Measurements from ENCODE around the gene POC1A.
A peak's percentile ranks its signal among the peaks of the same experiment; 100 is the strongest.
"Not testable (repeated sequence)": the region's sequence is repeated elsewhere in the genome, so short reads cannot be mapped to it uniquely, and the experiment has no call there.

Gene POC1A

GRCh38 chr3:52046902-52047239, 107.4 kb downstream of the POC1A start:
- no peak for DNase-seq (ENCODE audit: low read depth in 2 of 2)

GRCh38 chr3:52046186-52046901, 107.9 kb downstream of the POC1A start:
- peak; percentile 82 to 84 for DNase-seq (ENCODE audit: low read depth in 2 of 2)

GRCh38 chr3:52044869-52045619, 109.2 kb downstream of the POC1A start:
- DNase-seq (ENCODE audit: low read depth in 2 of 2): no peak

GRCh38 chr3:52043750-52044149, 110.5 kb downstream of the POC1A start:
- DNase-seq (ENCODE audit: low read depth in 2 of 2): no peak

- DNase-seq (ENCODE audit: low read depth in 2 of 2): not testable (repeated sequence)
Observed at GRCh38 chr3:52043039-52043438, 111.2 kb downstream of the POC1A start.

- no peak for DNase-seq (ENCODE audit: low read depth in 2 of 2)
Observed at GRCh38 chr3:52041118-52041731, 113.0 kb downstream of the POC1A start.

- no peak for DNase-seq (ENCODE audit: low read depth in 2 of 2)
Observed at GRCh38 chr3:52040600-52040999, 113.6 kb downstream of the POC1A start.

- DNase-seq (ENCODE audit: low read depth in 2 of 2): no peak
Observed at GRCh38 chr3:52039846-52040245, 114.4 kb downstream of the POC1A start.

- no peak for DNase-seq (ENCODE audit: low read depth in 2 of 2)
Observed at GRCh38 chr3:52039426-52039825, 114.8 kb downstream of the POC1A start.

GRCh38 chr3:52038227-52038626, 116.0 kb downstream of the POC1A start:
- no peak for DNase-seq (ENCODE audit: low read depth in 2 of 2)

GRCh38 chr3:52037291-52037690, 116.9 kb downstream of the POC1A start:
- DNase-seq (ENCODE audit: low read depth in 2 of 2): no peak

GRCh38 chr3:52036829-52037228, 117.4 kb downstream of the POC1A start:
- DNase-seq (ENCODE audit: low read depth in 2 of 2): no peak

GRCh38 chr3:52036222-52036694, 118.0 kb downstream of the POC1A start:
- DNase-seq (ENCODE audit: low read depth in 2 of 2): no peak

- no peak for DNase-seq (ENCODE audit: low read depth in 2 of 2)
Observed at GRCh38 chr3:52034651-52035050, 119.6 kb downstream of the POC1A start.

- no peak for DNase-seq (ENCODE audit: low read depth in 2 of 2)
Observed at GRCh38 chr3:52034212-52034611, 120.0 kb downstream of the POC1A start.

- DNase-seq (ENCODE audit: low read depth in 2 of 2): not testable (repeated sequence)
Observed at GRCh38 chr3:52033748-52034147, 120.5 kb downstream of the POC1A start.

- DNase-seq (ENCODE audit: low read depth in 2 of 2): no peak
Observed at GRCh38 chr3:52032702-52033408, 121.4 kb downstream of the POC1A start.

- DNase-seq (ENCODE audit: low read depth in 2 of 2): no peak
Observed at GRCh38 chr3:52031896-52032295, 122.3 kb downstream of the POC1A start.

- DNase-seq (ENCODE audit: low read depth in 2 of 2): no peak
Observed at GRCh38 chr3:52030714-52031310, 123.4 kb downstream of the POC1A start.

GRCh38 chr3:52029535-52029934, 124.7 kb downstream of the POC1A start:
- no peak for DNase-seq (ENCODE audit: low read depth in 2 of 2)

GRCh38 chr3:52029053-52029452, 125.2 kb downstream of the POC1A start:
- DNase-seq (ENCODE audit: low read depth in 2 of 2): no peak

GRCh38 chr3:52028572-52028971, 125.7 kb downstream of the POC1A start:
- no peak for DNase-seq (ENCODE audit: low read depth in 2 of 2)

Data from fibroblast of skin of left biceps (primary cell).